Ishikawa (cell line): Measurements from ENCODE around the gene NFIB.
A peak's percentile ranks its signal among the peaks of the same experiment; 100 is the strongest.

ENCODE experiments used
- CEBPB ChIP-seq: IDR thresholded peaks from 2 replicates; pipeline ENCODE4 v1.6.1; 2012
- CREB1 ChIP-seq: IDR thresholded peaks from 2 replicates; pipeline ENCODE4 v1.6.1; 2012; ENCODE audit warnings: low read depth
- EGR1 ChIP-seq: IDR thresholded peaks from 2 replicates; pipeline ENCODE4 v1.6.1; 2012
- EP300 ChIP-seq: IDR thresholded peaks from 2 replicates; pipeline ENCODE4 v1.6.1; 2012; ENCODE audit warnings: borderline replicate concordance
- FOXM1 ChIP-seq: IDR thresholded peaks from 2 replicates; pipeline ENCODE4 v1.6.1; 2012; ENCODE audit warnings: low read depth, borderline replicate concordance
- NFIC ChIP-seq: IDR thresholded peaks from 2 replicates; pipeline ENCODE4 v1.6.1; 2012
- RAD21 ChIP-seq: IDR thresholded peaks from 2 replicates; pipeline ENCODE4 v1.6.1; 2012; ENCODE audit warnings: low read depth
- TAF1 ChIP-seq: IDR thresholded peaks from 2 replicates; pipeline ENCODE4 v1.6.1; 2012; ENCODE audit warnings: low read depth, mild to moderate bottlenecking
- TCF12 ChIP-seq: IDR thresholded peaks from 2 replicates; pipeline ENCODE4 v1.6.1; 2012; ENCODE audit warnings: low read depth
- YY1 ChIP-seq: IDR thresholded peaks from 2 replicates; pipeline ENCODE4 v1.6.1; 2012; ENCODE audit warnings: low read depth
- ZBTB7A ChIP-seq: IDR thresholded peaks from 2 replicates; pipeline ENCODE4 v1.6.1; 2012; ENCODE audit warnings: low read depth
- TF ChIP-seq, protein P1 (sequence below): IDR thresholded peaks from 2 replicates; pipeline ENCODE4 v1.6.1; 2012; ENCODE audit warnings: low read depth, mild to moderate bottlenecking

DNA sequence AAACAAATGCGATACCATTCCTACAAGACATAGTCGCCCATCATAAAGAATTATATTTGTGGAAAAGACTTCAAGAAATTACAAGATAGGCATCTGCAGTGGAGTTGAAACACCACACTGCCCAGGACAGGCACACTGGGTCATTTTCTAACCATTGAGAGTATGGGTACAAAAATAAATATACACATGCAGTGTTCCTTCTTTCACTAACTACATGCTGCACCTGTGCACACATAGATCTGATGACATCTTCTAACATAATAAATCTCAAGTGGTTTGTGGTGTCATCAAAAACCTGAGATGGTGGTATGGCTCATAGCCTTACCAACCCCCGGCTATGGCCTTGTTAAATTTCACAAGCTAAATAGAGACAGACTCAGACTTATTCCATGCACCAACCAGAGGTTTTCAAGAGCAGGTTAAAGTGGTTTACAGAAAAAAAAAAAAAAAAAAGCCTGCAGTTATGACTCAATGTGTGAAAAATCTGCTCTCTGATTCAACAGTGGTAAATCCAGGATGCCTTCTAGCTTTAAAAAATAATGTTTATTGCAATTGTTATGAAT, 12.4 kb upstream of the NFIB start:
- TF ChIP-seq EGR1 (no peak), CEBPB (no peak), RAD21 (no peak), FOXM1 (no peak), ZBTB7A (no peak), EP300 (no peak), TCF12 (0 out of 2 replicates have a peak, but pooled peaks have one; percentile 15), TAF1 (no peak), YY1 (no peak), NFIC (no peak), CREB1 (no peak)
- TF ChIP-seq, protein P1, sequence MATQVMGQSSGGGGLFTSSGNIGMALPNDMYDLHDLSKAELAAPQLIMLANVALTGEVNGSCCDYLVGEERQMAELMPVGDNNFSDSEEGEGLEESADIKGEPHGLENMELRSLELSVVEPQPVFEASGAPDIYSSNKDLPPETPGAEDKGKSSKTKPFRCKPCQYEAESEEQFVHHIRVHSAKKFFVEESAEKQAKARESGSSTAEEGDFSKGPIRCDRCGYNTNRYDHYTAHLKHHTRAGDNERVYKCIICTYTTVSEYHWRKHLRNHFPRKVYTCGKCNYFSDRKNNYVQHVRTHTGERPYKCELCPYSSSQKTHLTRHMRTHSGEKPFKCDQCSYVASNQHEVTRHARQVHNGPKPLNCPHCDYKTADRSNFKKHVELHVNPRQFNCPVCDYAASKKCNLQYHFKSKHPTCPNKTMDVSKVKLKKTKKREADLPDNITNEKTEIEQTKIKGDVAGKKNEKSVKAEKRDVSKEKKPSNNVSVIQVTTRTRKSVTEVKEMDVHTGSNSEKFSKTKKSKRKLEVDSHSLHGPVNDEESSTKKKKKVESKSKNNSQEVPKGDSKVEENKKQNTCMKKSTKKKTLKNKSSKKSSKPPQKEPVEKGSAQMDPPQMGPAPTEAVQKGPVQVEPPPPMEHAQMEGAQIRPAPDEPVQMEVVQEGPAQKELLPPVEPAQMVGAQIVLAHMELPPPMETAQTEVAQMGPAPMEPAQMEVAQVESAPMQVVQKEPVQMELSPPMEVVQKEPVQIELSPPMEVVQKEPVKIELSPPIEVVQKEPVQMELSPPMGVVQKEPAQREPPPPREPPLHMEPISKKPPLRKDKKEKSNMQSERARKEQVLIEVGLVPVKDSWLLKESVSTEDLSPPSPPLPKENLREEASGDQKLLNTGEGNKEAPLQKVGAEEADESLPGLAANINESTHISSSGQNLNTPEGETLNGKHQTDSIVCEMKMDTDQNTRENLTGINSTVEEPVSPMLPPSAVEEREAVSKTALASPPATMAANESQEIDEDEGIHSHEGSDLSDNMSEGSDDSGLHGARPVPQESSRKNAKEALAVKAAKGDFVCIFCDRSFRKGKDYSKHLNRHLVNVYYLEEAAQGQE = no peak
